Measurements from ENCODE around the gene EPHB1. TPM values are rescaled to one million over a fixed set of nuclear protein-coding genes. Genes with fewer than 3 reads are reported as not detected.
"Not testable (repeated sequence)": the region's sequence is repeated elsewhere in the genome, so short reads cannot be mapped to it uniquely, and the experiment has no call there.

Gene EPHB1
- total RNA-seq, 1 donor = 0.36 TPM

DNA sequence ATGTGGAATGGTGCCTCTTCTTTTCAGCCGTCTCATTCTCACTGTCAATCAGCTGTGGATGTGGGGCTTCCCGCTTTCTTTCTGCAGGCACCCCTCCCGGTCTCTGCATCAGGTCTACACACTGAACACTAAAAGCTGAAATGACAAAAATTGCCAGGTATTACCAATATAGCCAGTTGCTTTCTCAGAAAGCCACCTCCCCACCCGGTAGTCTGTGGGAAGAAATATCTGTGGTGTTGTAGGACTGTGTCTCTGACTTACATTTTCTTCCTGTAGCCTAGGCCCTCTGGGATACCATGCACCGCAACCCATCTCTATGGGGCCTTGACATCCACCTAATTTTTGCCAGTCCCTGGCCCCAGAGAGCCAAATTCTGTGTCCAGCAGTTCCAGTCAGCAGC, 19.2 kb upstream of the EPHB1 start:
- Histone ChIP-seq H3K36me3 (ENCODE audit: insufficient read depth, low read length) (no peaks in the 10 kb centered on the region), H4K20me1 (ENCODE audit: insufficient read depth, low read length) (no peaks in the 10 kb centered on the region), H3K9me3 (ENCODE audit: low read depth, low read length) (no peaks in the 10 kb centered on the region), H3K27ac (ENCODE audit: low read depth, low read length) (no peak overlapping the region), H3K4me2 (ENCODE audit: insufficient read depth, low read length) (no peak overlapping the region), H3K79me2 (ENCODE audit: insufficient read depth, low read length) (no peaks in the 10 kb centered on the region), H3K4me1 (ENCODE audit: insufficient read depth, low read length) (no peaks in the 10 kb centered on the region), H2AFZ (ENCODE audit: low read length) (no peak overlapping the region), H3K4me3 (ENCODE audit: insufficient read depth, low read length) (no peak overlapping the region), H3K27me3 (ENCODE audit: insufficient read depth, low read length) (no peaks in the 10 kb centered on the region)
- no peak for TF ChIP-seq CTCF (IDR thresholded peaks at IDR 0.05; ENCODE audit: extremely low read depth, low read depth, low read length)
- no peak for DNase-seq (ENCODE audit: insufficient read length, low spot score, missing footprints)

DNA sequence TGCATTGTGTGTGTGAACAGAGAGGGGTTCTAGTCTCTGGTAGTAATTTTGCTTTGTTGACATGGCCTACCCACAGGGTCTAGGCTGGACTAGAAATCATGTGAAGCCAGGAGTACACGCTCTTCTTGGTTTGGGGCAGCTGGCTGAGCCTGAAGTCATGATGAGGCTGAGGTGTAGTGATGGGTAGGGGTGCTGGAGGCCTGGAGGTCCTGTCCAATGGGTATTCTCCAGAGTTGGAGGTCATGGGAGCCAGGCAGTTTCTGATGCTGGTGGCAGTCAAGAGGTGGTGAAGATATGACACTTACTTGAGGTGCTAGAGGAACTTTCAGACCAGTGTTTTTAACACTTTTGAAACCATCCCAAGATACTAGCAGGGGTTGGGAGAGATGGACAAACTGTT, 18.5 kb upstream of the EPHB1 start:
- Histone ChIP-seq H3K27me3 (ENCODE audit: insufficient read depth, low read length) (no peaks in the 10 kb centered on the region), H3K79me2 (ENCODE audit: insufficient read depth, low read length) (no peaks in the 10 kb centered on the region), H2AFZ (ENCODE audit: low read length) (no peak overlapping the region), H3K4me3 (ENCODE audit: insufficient read depth, low read length) (no peak overlapping the region), H3K27ac (ENCODE audit: low read depth, low read length) (no peak overlapping the region), H4K20me1 (ENCODE audit: insufficient read depth, low read length) (no peaks in the 10 kb centered on the region), H3K9me3 (ENCODE audit: low read depth, low read length) (no peaks in the 10 kb centered on the region), H3K36me3 (ENCODE audit: insufficient read depth, low read length) (no peaks in the 10 kb centered on the region), H3K4me2 (ENCODE audit: insufficient read depth, low read length) (no peak overlapping the region), H3K4me1 (ENCODE audit: insufficient read depth, low read length) (no peaks in the 10 kb centered on the region)
- TF ChIP-seq CTCF (IDR thresholded peaks at IDR 0.05; ENCODE audit: extremely low read depth, low read depth, low read length) = no peak
- no peak for DNase-seq (ENCODE audit: insufficient read length, low spot score, missing footprints)

DNA sequence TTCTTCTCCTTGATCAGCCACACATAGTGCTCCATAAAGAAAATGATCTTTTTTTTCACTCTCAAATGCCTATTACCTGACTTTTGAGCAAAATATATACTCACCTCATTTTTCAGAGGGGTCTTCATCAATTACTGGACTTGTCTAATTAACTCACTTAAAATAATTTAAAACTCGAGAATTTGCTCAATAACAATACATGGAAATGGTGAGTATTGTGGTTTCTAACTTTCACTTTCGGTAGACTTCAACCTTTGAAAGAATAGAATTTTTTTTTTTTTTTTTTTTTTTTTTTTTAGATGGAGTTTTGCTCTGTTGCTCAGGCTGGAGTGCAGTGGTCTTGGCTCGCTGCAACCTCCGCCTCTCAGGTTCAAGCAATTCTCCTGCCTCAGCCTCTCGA, 17.7 kb upstream of the EPHB1 start:
- no peak overlapping the region for H3K4me2 ChIP-seq (ENCODE audit: insufficient read depth, low read length)
- H3K36me3 ChIP-seq (ENCODE audit: insufficient read depth, low read length) = no peaks in the 10 kb centered on the region
- H4K20me1 ChIP-seq (ENCODE audit: insufficient read depth, low read length) = no peaks in the 10 kb centered on the region
- no peak overlapping the region for H3K27ac ChIP-seq (ENCODE audit: low read depth, low read length)
- H2AFZ ChIP-seq (ENCODE audit: low read length) = no peak overlapping the region
- H3K79me2 ChIP-seq (ENCODE audit: insufficient read depth, low read length) = no peaks in the 10 kb centered on the region
- H3K4me3 ChIP-seq (ENCODE audit: insufficient read depth, low read length) = no peak overlapping the region
- H3K9me3 ChIP-seq (ENCODE audit: low read depth, low read length) = no peaks in the 10 kb centered on the region
- TF ChIP-seq CTCF (IDR thresholded peaks at IDR 0.05; ENCODE audit: extremely low read depth, low read depth, low read length) = no peak
- no peaks in the 10 kb centered on the region for H3K27me3 ChIP-seq (ENCODE audit: insufficient read depth, low read length)
- H3K4me1 ChIP-seq (ENCODE audit: insufficient read depth, low read length) = no peaks in the 10 kb centered on the region
- DNase-seq (ENCODE audit: insufficient read length, low spot score, missing footprints) = no peak

DNA sequence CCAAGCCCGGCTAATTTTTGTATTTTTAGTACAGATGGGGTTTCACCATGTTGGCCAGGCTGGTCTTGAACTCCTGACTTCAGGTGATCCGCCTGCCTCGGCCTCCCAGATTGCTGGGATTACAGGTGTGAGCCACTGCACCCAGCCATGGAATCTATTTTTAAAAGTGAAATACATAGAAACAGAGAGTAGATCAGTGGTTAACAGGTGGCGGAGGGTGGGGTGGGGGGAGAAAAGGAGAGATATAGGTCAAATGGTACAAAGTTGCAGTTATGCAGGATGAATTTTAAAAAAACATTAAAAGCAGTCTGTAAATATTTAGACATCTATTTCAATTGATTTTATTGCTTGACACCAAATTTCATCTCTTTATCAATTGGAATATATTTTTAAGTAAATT, 6.8 kb upstream of the EPHB1 start:
- not testable (repeated sequence) for H3K79me2 ChIP-seq (ENCODE audit: insufficient read depth, low read length); H2AFZ ChIP-seq (ENCODE audit: low read length); DNase-seq (ENCODE audit: insufficient read length, low spot score, missing footprints); H3K9me3 ChIP-seq (ENCODE audit: low read depth, low read length); H3K4me3 ChIP-seq (ENCODE audit: insufficient read depth, low read length); H4K20me1 ChIP-seq (ENCODE audit: insufficient read depth, low read length); H3K4me1 ChIP-seq (ENCODE audit: insufficient read depth, low read length); H3K36me3 ChIP-seq (ENCODE audit: insufficient read depth, low read length); H3K27ac ChIP-seq (ENCODE audit: low read depth, low read length); H3K4me2 ChIP-seq (ENCODE audit: insufficient read depth, low read length)
- H3K27me3 ChIP-seq (ENCODE audit: insufficient read depth, low read length) = peaks cover 22% of the 10 kb centered on the region

DNA sequence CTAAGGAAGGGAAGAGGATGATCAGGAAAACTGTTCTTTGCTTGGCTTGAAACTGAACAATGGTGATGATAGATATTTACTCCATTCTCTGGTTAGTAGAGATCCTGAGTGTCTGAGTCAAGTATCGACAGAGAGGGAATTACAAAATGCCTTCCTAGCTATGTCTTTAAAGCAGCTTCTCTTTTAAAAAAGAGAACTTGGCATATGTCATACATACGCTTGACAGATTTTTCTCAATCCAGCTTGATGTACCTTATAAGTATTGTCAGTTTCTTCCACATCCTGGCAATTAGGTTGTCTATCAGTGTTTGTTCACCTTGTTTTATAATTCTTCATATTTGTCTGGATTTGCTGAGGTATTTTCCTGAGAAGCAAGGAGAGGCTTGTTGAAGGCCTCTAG, 5.0 kb upstream of the EPHB1 start:
- Histone ChIP-seq H3K4me1 (ENCODE audit: insufficient read depth, low read length) (no peaks in the 10 kb centered on the region), H2AFZ (ENCODE audit: low read length) (no peak overlapping the region), H3K4me3 (ENCODE audit: insufficient read depth, low read length) (no peak overlapping the region), H3K36me3 (ENCODE audit: insufficient read depth, low read length) (no peaks in the 10 kb centered on the region), H3K27me3 (ENCODE audit: insufficient read depth, low read length) (peaks cover 22% of the 10 kb centered on the region), H3K9me3 (ENCODE audit: low read depth, low read length) (no peaks in the 10 kb centered on the region), H4K20me1 (ENCODE audit: insufficient read depth, low read length) (no peaks in the 10 kb centered on the region), H3K4me2 (ENCODE audit: insufficient read depth, low read length) (no peak overlapping the region), H3K79me2 (ENCODE audit: insufficient read depth, low read length) (no peaks in the 10 kb centered on the region), H3K27ac (ENCODE audit: low read depth, low read length) (no peak overlapping the region)
- no peak for DNase-seq (ENCODE audit: insufficient read length, low spot score, missing footprints)
- no peak for TF ChIP-seq CTCF (IDR thresholded peaks at IDR 0.05; ENCODE audit: extremely low read depth, low read depth, low read length)

Data from osteoblast (primary cell).